ENCODE results near the gene CYP4F8.
"Not testable (repeated sequence)": the region's sequence is repeated elsewhere in the genome, so short reads cannot be mapped to it uniquely, and the experiment has no call there.

Gene CYP4F8

GRCh38 chr19:15614507-15615379 is at the start of gene CYP4F8:
Gene CYP4F8, plus strand, starts transcription at chr19:15615218. Its CDS starts 399 bp downstream, at chr19:15615617.
- no peak for DNase-seq (ENCODE audit: low spot score)

- no peak for DNase-seq (ENCODE audit: low spot score)
Observed at GRCh38 chr19:15570420-15570819, 44.6 kb upstream of the CYP4F8 start.

- DNase-seq (ENCODE audit: low spot score): no peak
Observed at GRCh38 chr19:15575406-15575805, 39.6 kb upstream of the CYP4F8 start.

- no peak for DNase-seq (ENCODE audit: low spot score)
Observed at GRCh38 chr19:15576526-15577156, 38.4 kb upstream of the CYP4F8 start.

- no peak for DNase-seq (ENCODE audit: low spot score)
Observed at GRCh38 chr19:15577184-15577771, 37.7 kb upstream of the CYP4F8 start.

- DNase-seq (ENCODE audit: low spot score): no peak
Observed at GRCh38 chr19:15583346-15583745, 31.7 kb upstream of the CYP4F8 start.

GRCh38 chr19:15584095-15584494 is 30.9 kb upstream of the CYP4F8 start:
- no peak for DNase-seq (ENCODE audit: low spot score)

- DNase-seq (ENCODE audit: low spot score): peak; percentile 73
Observed at GRCh38 chr19:15584541-15585115, 30.4 kb upstream of the CYP4F8 start.

- no peak for DNase-seq (ENCODE audit: low spot score)
Observed at GRCh38 chr19:15587663-15588062, 27.4 kb upstream of the CYP4F8 start.

- no peak for DNase-seq (ENCODE audit: low spot score)
Observed at GRCh38 chr19:15588265-15588664, 26.8 kb upstream of the CYP4F8 start.

GRCh38 chr19:15589760-15590451 is 25.1 kb upstream of the CYP4F8 start:
- no peak for DNase-seq (ENCODE audit: low spot score)

- no peak for DNase-seq (ENCODE audit: low spot score)
Observed at GRCh38 chr19:15591796-15592195, 23.2 kb upstream of the CYP4F8 start.

- DNase-seq (ENCODE audit: low spot score): not testable (repeated sequence)
Observed at GRCh38 chr19:15592506-15592905, 22.5 kb upstream of the CYP4F8 start.

- DNase-seq (ENCODE audit: low spot score): not testable (repeated sequence)
Observed at GRCh38 chr19:15593766-15594165, 21.3 kb upstream of the CYP4F8 start.

- DNase-seq (ENCODE audit: low spot score): no peak
Observed at GRCh38 chr19:15595069-15595468, 19.9 kb upstream of the CYP4F8 start.

- DNase-seq (ENCODE audit: low spot score): not testable (repeated sequence)
Observed at GRCh38 chr19:15607978-15608925, 6.8 kb upstream of the CYP4F8 start.

GRCh38 chr19:15609261-15609660 is 5.8 kb upstream of the CYP4F8 start:
- no peak for DNase-seq (ENCODE audit: low spot score)

- DNase-seq (ENCODE audit: low spot score): no peak
Observed at GRCh38 chr19:15612342-15612741, 2.7 kb upstream of the CYP4F8 start.

GRCh38 chr19:15613338-15613737 is 1.7 kb upstream of the CYP4F8 start:
- no peak for DNase-seq (ENCODE audit: low spot score)

GRCh38 chr19:15615526-15615925 is 508 bp downstream of the CYP4F8 start:
- no peak for DNase-seq (ENCODE audit: low spot score)

- no peak for DNase-seq (ENCODE audit: low spot score)
Observed at GRCh38 chr19:15616183-15616582, 1.2 kb downstream of the CYP4F8 start.
